ENCODE results near the gene PLAGL1.
"Not testable (repeated sequence)": the region's sequence is repeated elsewhere in the genome, so short reads cannot be mapped to it uniquely, and the experiment has no call there.

PLAGL1 gene

GRCh38 chr6:144008120-144008811 is at the start of gene PLAGL1:
PLAGL1 (minus strand) TSS chr6:144008259; CDS start chr6:143948136, 60,123 bp downstream.
- DNase-seq (ENCODE audit: low spot score): peak; percentile 37

- DNase-seq (ENCODE audit: low spot score): no peak
Measured at GRCh38 chr6:144055121-144055931, 47.3 kb upstream of the PLAGL1 start.

GRCh38 chr6:144053601-144054000 is 45.5 kb upstream of the PLAGL1 start:
- DNase-seq (ENCODE audit: low spot score): no peak

GRCh38 chr6:144052488-144052887 is 44.4 kb upstream of the PLAGL1 start:
- no peak for DNase-seq (ENCODE audit: low spot score)

- no peak for DNase-seq (ENCODE audit: low spot score)
Measured at GRCh38 chr6:144049386-144049785, 41.3 kb upstream of the PLAGL1 start.

- no peak for DNase-seq (ENCODE audit: low spot score)
Measured at GRCh38 chr6:144047688-144048087, 39.6 kb upstream of the PLAGL1 start.

- DNase-seq (ENCODE audit: low spot score): not testable (repeated sequence)
Measured at GRCh38 chr6:144046672-144047071, 38.6 kb upstream of the PLAGL1 start.

- DNase-seq (ENCODE audit: low spot score): not testable (repeated sequence)
Measured at GRCh38 chr6:144044989-144045388, 36.9 kb upstream of the PLAGL1 start.

GRCh38 chr6:144036835-144037195 is 28.8 kb upstream of the PLAGL1 start:
- DNase-seq (ENCODE audit: low spot score): no peak

- peak; percentile 22 for DNase-seq (ENCODE audit: low spot score)
Measured at GRCh38 chr6:144036064-144036834, 28.2 kb upstream of the PLAGL1 start.

- no peak for DNase-seq (ENCODE audit: low spot score)
Measured at GRCh38 chr6:144035416-144035815, 27.4 kb upstream of the PLAGL1 start.

GRCh38 chr6:144033816-144034735 is 26.0 kb upstream of the PLAGL1 start:
- no peak for DNase-seq (ENCODE audit: low spot score)

- DNase-seq (ENCODE audit: low spot score): no peak
Measured at GRCh38 chr6:144029452-144029851, 21.4 kb upstream of the PLAGL1 start.

- no peak for DNase-seq (ENCODE audit: low spot score)
Measured at GRCh38 chr6:144027932-144028587, 20.0 kb upstream of the PLAGL1 start.

- DNase-seq (ENCODE audit: low spot score): no peak
Measured at GRCh38 chr6:144023216-144023615, 15.2 kb upstream of the PLAGL1 start.

GRCh38 chr6:144019929-144020328 is 11.9 kb upstream of the PLAGL1 start:
- DNase-seq (ENCODE audit: low spot score): no peak

- no peak for DNase-seq (ENCODE audit: low spot score)
Measured at GRCh38 chr6:144017166-144018094, 9.4 kb upstream of the PLAGL1 start.

GRCh38 chr6:144013486-144013909 is 5.4 kb upstream of the PLAGL1 start:
- peak; percentile 39 for DNase-seq (ENCODE audit: low spot score)

GRCh38 chr6:144012534-144012933 is 4.5 kb upstream of the PLAGL1 start:
- DNase-seq (ENCODE audit: low spot score): no peak

- not testable (repeated sequence) for DNase-seq (ENCODE audit: low spot score)
Measured at GRCh38 chr6:144009628-144010027, 1.6 kb upstream of the PLAGL1 start.

Data from HuH-7.5 (cell line).